ENCODE measurements around the gene HACL1.

Gene HACL1

DNA sequence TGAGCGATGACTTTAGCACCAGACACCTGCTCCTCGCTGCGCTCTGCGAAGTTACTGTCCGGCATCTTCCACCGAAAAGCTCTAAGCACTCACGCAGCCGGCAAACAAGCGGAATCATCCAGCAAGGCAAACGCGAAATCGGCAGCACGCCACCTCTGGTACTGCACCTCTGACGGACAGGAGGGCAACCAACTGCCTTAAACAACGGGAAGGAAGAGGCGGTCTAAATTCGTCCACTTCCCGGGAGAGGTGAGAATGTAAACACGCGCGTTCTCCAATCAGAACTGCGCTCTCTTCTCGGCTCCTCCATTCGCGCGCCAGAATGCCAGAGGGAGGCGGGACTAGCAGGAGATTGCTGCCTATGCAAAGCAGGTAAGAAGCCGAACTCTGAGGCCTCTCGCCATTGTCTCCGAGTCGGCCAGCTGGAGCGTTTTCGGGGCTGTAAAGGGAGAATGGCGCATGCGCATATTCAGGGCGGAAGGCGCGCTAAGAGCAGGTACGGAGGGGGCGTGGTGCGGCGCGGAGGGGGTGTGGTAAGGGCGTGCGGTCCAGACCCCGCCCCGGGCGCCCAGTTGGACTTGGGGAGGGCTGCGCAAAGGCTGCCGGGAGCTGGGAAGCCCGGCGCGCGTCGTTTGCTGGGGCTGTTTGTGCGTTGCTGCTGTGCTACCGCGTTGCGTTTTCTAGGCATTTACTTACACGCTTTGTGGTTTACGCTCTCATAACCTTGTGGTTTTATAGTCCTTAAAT is at the start of gene HACL1, which contains the start of gene BTD:
HACL1 (minus strand) TSS at position 171 of the 747 bp plus-strand sequence; CDS start at position 65, 106 bp downstream.
BTD (plus strand) TSS at position 347 of the 747 bp plus-strand sequence. CDS start 33,695 bp downstream, outside the sequence.
- Histone ChIP-seq H3K9me3 (ENCODE audit: control insufficient read depth, insufficient read depth, low read length) (no peaks in the 10 kb centered on the region), H3K36me3 (ENCODE audit: insufficient read depth, low read length) (peaks cover 4% of the 10 kb centered on the region; the same call in 1 of the 2 replicates), H3K4me1 (ENCODE audit: insufficient read depth, low read length) (0 out of 2 replicates have a peak, but pooled peaks cover 5% of the 10 kb centered on the region), H3K9ac (ENCODE audit: low read depth, low read length) (peak within 1 kb of the TSS; percentile 80)

DNA sequence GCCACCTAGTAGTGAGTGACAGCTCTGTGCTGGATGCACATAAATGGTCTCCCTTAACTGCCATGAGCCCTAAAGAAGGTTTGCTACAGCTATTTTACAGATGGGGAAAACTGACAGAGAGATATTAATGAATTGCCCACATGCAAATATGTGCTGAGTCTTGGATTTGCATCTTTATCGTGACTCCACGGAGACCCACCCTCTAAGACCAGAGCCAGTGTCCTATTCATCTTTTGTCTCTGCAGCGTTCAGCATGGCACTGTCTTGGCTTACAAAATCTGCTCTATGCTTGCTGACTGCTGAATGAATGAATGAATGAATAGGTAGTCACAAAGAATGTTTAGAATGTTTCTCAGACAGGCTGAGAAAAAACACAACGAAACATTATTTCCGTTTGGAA is 48.5 kb upstream of the HACL1 start:
- no peaks in the 10 kb centered on the region; the same call in 1 of the 2 replicates for H3K9me3 ChIP-seq (ENCODE audit: control insufficient read depth, insufficient read depth, low read length)

GRCh38 chr3:15649341-15649740 is 48.0 kb upstream of the HACL1 start:
- Histone ChIP-seq H3K9ac (ENCODE audit: low read depth, low read length) (no peak overlapping the region), H3K4me1 (ENCODE audit: insufficient read depth, low read length) (peaks cover 16% of the 10 kb centered on the region), H3K36me3 (ENCODE audit: insufficient read depth, low read length) (no peaks in the 10 kb centered on the region), H3K9me3 (ENCODE audit: control insufficient read depth, insufficient read depth, low read length) (no peaks in the 10 kb centered on the region; the same call in 1 of the 2 replicates)

More for the DNA sequence above, 48.5 kb upstream of the HACL1 start:
- Histone ChIP-seq H3K36me3 (ENCODE audit: insufficient read depth, low read length) (no peaks in the 10 kb centered on the region), H3K4me1 (ENCODE audit: insufficient read depth, low read length) (peaks cover 16% of the 10 kb centered on the region), H3K9ac (ENCODE audit: low read depth, low read length) (no peak overlapping the region)

DNA sequence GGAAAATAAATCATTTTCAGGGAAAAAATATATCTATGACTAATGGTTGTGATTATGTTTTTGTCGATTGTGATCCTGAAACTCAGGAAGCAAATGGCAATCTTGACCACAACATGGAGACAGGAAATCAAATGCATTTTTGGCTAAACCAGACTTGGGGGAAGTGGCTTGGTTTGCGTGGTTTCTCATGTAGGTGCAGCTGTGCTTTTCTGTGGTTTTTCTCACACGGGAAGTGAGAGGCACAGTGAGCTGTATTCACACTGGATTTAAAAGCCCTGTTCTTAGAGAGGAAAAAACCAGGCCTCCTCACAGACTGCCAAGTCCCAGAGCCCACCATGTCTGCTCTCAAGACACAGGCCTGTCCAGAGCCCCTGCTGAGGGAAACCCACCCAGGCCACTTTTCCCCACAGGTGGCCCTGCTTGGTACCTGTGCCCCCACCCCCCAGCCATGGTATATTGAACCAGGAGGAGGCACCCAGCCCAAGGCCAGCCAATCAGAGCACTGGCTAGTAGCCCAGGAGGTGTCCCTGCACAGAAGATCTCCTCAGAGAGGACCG is 46.3 kb upstream of the HACL1 start:
- no peak overlapping the region for H3K9ac ChIP-seq (ENCODE audit: low read depth, low read length)

GRCh38 chr3:15646851-15647511 is 45.6 kb upstream of the HACL1 start:
- peaks cover 16% of the 10 kb centered on the region for H3K4me1 ChIP-seq (ENCODE audit: insufficient read depth, low read length)
- no peak overlapping the region for H3K9ac ChIP-seq (ENCODE audit: low read depth, low read length)
- H3K9me3 ChIP-seq (ENCODE audit: control insufficient read depth, insufficient read depth, low read length), result no peaks in the 10 kb centered on the region; the same call in 1 of the 2 replicates
- no peaks in the 10 kb centered on the region for H3K36me3 ChIP-seq (ENCODE audit: insufficient read depth, low read length)

More for the DNA sequence above, 46.3 kb upstream of the HACL1 start:
- H3K36me3 ChIP-seq (ENCODE audit: insufficient read depth, low read length), result no peaks in the 10 kb centered on the region
- no peaks in the 10 kb centered on the region; the same call in 1 of the 2 replicates for H3K9me3 ChIP-seq (ENCODE audit: control insufficient read depth, insufficient read depth, low read length)
- H3K4me1 ChIP-seq (ENCODE audit: insufficient read depth, low read length), result peaks cover 16% of the 10 kb centered on the region

DNA sequence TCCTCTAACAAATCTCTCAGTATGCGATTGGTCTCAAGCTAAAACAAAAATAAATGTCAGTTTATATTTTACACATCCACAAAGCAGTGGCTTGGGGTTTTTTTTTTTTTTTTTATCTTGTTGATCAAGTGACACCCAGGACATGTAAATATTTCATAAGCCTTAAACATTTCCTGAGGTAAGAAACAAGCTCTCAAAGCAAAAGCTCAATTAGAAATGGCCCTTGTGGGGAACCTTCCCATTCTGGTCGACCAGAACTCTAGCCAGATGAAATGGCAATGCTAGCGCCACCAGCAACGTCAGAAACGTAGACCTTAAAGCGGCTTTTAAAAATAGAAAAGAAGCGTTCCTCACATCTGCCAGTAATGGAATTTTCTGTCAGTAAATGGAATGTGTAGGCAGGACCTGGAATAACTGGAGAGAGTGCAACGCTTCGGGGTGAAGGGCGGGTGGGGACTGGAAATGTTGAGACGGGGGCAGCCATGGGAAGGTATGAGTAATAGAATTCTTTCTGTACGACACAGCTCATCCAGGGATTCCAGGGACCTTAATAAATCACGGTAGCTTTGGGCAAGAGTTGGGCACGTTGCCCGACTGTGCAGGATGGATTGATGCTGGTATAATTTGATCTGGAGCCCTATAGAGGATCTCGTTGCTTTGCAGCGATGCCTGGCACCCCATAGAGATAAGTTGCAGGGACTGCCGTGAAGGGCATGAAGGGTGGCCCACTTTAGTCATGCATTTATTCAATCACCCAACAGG is 44.6 kb upstream of the HACL1 start:
- H3K9me3 ChIP-seq (ENCODE audit: control insufficient read depth, insufficient read depth, low read length), result no peaks in the 10 kb centered on the region; the same call in 1 of the 2 replicates
- no peak overlapping the region for H3K9ac ChIP-seq (ENCODE audit: low read depth, low read length)
- H3K36me3 ChIP-seq (ENCODE audit: insufficient read depth, low read length), result no peaks in the 10 kb centered on the region
- H3K4me1 ChIP-seq (ENCODE audit: insufficient read depth, low read length), result peaks cover 16% of the 10 kb centered on the region

DNA sequence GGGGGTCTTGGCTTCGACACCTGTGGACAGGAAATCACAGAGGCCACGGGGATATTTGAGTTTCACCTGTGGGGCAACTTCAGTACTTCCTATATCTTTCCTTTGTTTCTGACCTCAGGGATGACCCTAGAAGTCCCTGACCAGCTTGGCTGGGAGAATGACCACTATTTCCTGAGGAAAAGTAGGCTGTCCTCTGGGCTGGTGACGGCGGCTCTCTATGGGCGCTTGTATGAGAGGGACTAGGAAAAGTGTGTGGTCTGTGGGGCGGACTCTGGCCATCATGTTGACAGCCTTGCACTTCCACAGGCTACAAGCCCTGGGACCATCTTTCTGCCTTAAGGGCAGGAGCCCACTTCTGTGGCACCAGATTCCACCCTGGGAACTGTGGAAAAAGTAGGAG is 43.9 kb upstream of the HACL1 start:
- H3K4me1 ChIP-seq (ENCODE audit: insufficient read depth, low read length), result peaks cover 16% of the 10 kb centered on the region
- H3K9ac ChIP-seq (ENCODE audit: low read depth, low read length), result no peak overlapping the region
- no peaks in the 10 kb centered on the region; the same call in 1 of the 2 replicates for H3K9me3 ChIP-seq (ENCODE audit: control insufficient read depth, insufficient read depth, low read length)
- H3K36me3 ChIP-seq (ENCODE audit: insufficient read depth, low read length), result no peaks in the 10 kb centered on the region

DNA sequence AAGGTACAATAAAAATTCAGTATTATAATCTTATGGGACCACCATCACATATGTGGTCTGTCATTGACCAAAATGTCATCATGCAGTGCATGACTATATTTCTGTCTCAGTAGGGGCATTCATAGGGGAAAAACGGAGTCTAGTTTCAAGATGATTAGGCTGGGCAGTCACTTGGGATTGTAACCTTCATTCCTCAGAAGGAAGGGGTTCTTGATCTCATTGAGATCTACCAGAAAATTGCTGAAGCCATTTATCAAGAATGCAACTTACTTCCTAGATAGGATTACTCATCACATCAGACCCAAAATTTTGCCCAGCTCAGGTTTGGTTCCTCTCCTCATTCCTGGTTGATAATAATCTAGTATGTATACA is 37.5 kb upstream of the HACL1 start:
- H3K9ac ChIP-seq (ENCODE audit: low read depth, low read length), result no peak overlapping the region
- peaks cover 14% of the 10 kb centered on the region for H3K4me1 ChIP-seq (ENCODE audit: insufficient read depth, low read length)
- no peaks in the 10 kb centered on the region for H3K36me3 ChIP-seq (ENCODE audit: insufficient read depth, low read length)
- no peaks in the 10 kb centered on the region for H3K9me3 ChIP-seq (ENCODE audit: control insufficient read depth, insufficient read depth, low read length)

- no peaks in the 10 kb centered on the region for H3K9me3 ChIP-seq (ENCODE audit: control insufficient read depth, insufficient read depth, low read length)
- peaks cover 19% of the 10 kb centered on the region for H3K4me1 ChIP-seq (ENCODE audit: insufficient read depth, low read length)
- no peaks in the 10 kb centered on the region for H3K36me3 ChIP-seq (ENCODE audit: insufficient read depth, low read length)
- no peak overlapping the region for H3K9ac ChIP-seq (ENCODE audit: low read depth, low read length)
Observed at GRCh38 chr3:15638193-15638890, 37.0 kb upstream of the HACL1 start.

- H3K36me3 ChIP-seq (ENCODE audit: insufficient read depth, low read length), result no peaks in the 10 kb centered on the region
- H3K4me1 ChIP-seq (ENCODE audit: insufficient read depth, low read length), result peaks cover 28% of the 10 kb centered on the region
- H3K9ac ChIP-seq (ENCODE audit: low read depth, low read length), result no peak overlapping the region
- no peaks in the 10 kb centered on the region for H3K9me3 ChIP-seq (ENCODE audit: control insufficient read depth, insufficient read depth, low read length)
Observed at GRCh38 chr3:15637131-15637951, 36.0 kb upstream of the HACL1 start.

GRCh38 chr3:15636028-15636709 is 34.8 kb upstream of the HACL1 start:
- Histone ChIP-seq H3K9me3 (ENCODE audit: control insufficient read depth, insufficient read depth, low read length) (no peaks in the 10 kb centered on the region), H3K4me1 (ENCODE audit: insufficient read depth, low read length) (peaks cover 40% of the 10 kb centered on the region), H3K9ac (ENCODE audit: low read depth, low read length) (no peak overlapping the region), H3K36me3 (ENCODE audit: insufficient read depth, low read length) (no peaks in the 10 kb centered on the region)

GRCh38 chr3:15635121-15635661 is 33.8 kb upstream of the HACL1 start:
- Histone ChIP-seq H3K9ac (ENCODE audit: low read depth, low read length) (no peak overlapping the region), H3K4me1 (ENCODE audit: insufficient read depth, low read length) (peaks cover 50% of the 10 kb centered on the region), H3K36me3 (ENCODE audit: insufficient read depth, low read length) (no peaks in the 10 kb centered on the region), H3K9me3 (ENCODE audit: control insufficient read depth, insufficient read depth, low read length) (no peaks in the 10 kb centered on the region)
